ENCODE measurements around the gene SERPINE3. TPM values are rescaled to one million over a fixed set of nuclear protein-coding genes. Genes with fewer than 3 reads are reported as not detected.
A peak's percentile ranks its signal among the peaks of the same experiment; 100 is the strongest.

Gene SERPINE3
- total RNA-seq, 1 donor from 2014 or later = 0.47 TPM

DNA sequence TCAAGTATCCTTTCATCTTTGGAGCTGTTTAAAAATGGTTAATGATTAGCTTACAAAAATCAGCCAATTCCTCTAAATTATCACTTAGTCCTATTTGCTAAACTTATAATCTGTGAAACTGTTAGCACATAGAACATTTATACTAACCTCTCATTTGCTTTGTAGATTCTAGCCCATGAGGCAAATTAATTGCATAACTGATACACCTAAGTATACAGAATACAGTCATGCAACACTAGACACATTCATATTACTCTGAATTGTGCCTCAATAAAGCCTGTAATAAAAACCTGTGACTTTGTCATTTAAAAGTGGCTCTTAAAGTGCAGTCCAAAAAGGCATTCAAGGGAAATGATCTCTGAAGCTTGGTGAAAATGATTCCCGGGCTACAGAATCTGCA, 21.0 kb downstream of the SERPINE3 start:
- H3K4me1 ChIP-seq = peaks cover 16% of the 10 kb centered on the region
- Mint-ChIP-seq H3K4me3 (no peak overlapping the region), H3K27ac (no peak overlapping the region), H3K9me3 (no peaks in the 10 kb centered on the region), H3K27me3 (ENCODE audit: insufficient read depth, low read depth) (no peaks in the 10 kb centered on the region), H3K4me1 (no peaks in the 10 kb centered on the region), H3K36me3 (peaks cover 3% of the 10 kb centered on the region)
- no peaks in the 10 kb centered on the region for H3K27me3 ChIP-seq
- H3K4me2 ChIP-seq = no peak overlapping the region
- H2AFZ ChIP-seq (replicated peaks) = no peak overlapping the region
- H3K4me3 ChIP-seq = no peak overlapping the region
- H3K36me3 ChIP-seq = peaks cover 15% of the 10 kb centered on the region
- no peaks in the 10 kb centered on the region for H4K20me1 ChIP-seq (ENCODE audit: low read depth)
- no peaks in the 10 kb centered on the region for H3K9me3 ChIP-seq (ENCODE audit: low read depth)
- DNase-seq (ENCODE audit: low spot score) = no peak
- TF ChIP-seq, protein P1, sequence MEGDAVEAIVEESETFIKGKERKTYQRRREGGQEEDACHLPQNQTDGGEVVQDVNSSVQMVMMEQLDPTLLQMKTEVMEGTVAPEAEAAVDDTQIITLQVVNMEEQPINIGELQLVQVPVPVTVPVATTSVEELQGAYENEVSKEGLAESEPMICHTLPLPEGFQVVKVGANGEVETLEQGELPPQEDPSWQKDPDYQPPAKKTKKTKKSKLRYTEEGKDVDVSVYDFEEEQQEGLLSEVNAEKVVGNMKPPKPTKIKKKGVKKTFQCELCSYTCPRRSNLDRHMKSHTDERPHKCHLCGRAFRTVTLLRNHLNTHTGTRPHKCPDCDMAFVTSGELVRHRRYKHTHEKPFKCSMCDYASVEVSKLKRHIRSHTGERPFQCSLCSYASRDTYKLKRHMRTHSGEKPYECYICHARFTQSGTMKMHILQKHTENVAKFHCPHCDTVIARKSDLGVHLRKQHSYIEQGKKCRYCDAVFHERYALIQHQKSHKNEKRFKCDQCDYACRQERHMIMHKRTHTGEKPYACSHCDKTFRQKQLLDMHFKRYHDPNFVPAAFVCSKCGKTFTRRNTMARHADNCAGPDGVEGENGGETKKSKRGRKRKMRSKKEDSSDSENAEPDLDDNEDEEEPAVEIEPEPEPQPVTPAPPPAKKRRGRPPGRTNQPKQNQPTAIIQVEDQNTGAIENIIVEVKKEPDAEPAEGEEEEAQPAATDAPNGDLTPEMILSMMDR (IDR thresholded peaks at IDR 0.05) = no peak
- TF ChIP-seq EZH2 (IDR thresholded peaks at IDR 0.05) = no peak
- no peak for TF ChIP-seq EZH2phosphoT487 (IDR thresholded peaks at IDR 0.05)
- no peak overlapping the region for H3K9ac ChIP-seq
- peaks cover 60% of the 10 kb centered on the region for H3F3A ChIP-seq (ENCODE audit: low read depth)
- H3K27ac ChIP-seq = peak overlapping the region; percentile 26
- H3K79me2 ChIP-seq (ENCODE audit: low read depth) = no peaks in the 10 kb centered on the region

DNA sequence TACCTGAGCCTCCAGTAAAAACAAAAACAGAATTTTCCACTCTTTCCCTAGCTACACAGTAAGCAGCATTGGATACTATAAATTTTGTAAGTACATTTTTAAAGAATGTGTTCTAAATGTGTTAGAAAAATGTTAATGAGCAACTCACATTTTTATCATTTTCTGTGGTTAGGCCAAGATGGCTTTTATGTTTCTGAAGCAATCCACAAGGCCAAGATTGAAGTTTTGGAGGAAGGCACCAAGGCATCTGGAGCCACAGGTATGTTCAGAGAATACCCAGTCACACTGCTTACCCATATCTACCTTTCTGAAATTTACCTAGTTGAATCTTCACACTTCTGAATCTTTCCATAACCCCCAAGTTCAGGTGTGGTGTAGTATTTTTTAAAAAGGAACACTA, 21.6 kb downstream of the SERPINE3 start:
- Histone ChIP-seq H3K4me1 (peaks cover 16% of the 10 kb centered on the region), H3K36me3 (peaks cover 21% of the 10 kb centered on the region), H3K9me3 (ENCODE audit: low read depth) (no peaks in the 10 kb centered on the region), H3K9ac (no peak overlapping the region), H4K20me1 (ENCODE audit: low read depth) (no peaks in the 10 kb centered on the region), H3K27ac (peak overlapping the region; percentile 26), H3K27me3 (no peaks in the 10 kb centered on the region), H3K79me2 (ENCODE audit: low read depth) (no peaks in the 10 kb centered on the region), H3F3A (ENCODE audit: low read depth) (peaks cover 59% of the 10 kb centered on the region), H3K4me2 (no peak overlapping the region), H3K4me3 (no peak overlapping the region), H2AFZ (replicated peaks) (no peak overlapping the region)
- Mint-ChIP-seq H3K9me3 (no peaks in the 10 kb centered on the region), H3K27me3 (ENCODE audit: insufficient read depth, low read depth) (no peaks in the 10 kb centered on the region), H3K4me3 (no peak overlapping the region), H3K36me3 (peaks cover 3% of the 10 kb centered on the region), H3K4me1 (no peaks in the 10 kb centered on the region), H3K27ac (no peak overlapping the region)
- no peak for DNase-seq (ENCODE audit: low spot score)
- TF ChIP-seq EZH2phosphoT487 (IDR thresholded peaks at IDR 0.05) (no peak), EZH2 (IDR thresholded peaks at IDR 0.05) (no peak)
- TF ChIP-seq, protein P1 (IDR thresholded peaks at IDR 0.05) = no peak

DNA sequence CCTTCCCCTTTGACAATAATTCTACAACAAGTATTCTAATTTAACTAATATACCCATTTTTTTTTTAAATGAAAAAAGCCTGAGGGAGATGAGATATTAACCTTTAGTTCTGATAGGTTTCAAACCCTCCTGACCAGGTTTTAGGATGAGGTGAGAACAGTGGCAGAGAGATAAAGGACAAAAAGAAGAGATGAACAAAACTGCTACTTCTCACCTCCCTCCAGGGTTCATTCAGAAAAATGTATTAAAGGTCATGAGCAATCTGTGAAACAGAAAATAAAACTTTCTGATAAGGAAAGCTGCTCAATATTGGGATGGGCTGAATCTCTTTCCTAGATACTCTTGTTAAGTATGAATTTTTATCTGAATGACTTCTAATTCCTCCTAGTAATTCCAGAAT, 24.1 kb downstream of the SERPINE3 start:
- no peaks in the 10 kb centered on the region for H4K20me1 ChIP-seq (ENCODE audit: low read depth)
- peaks cover 58% of the 10 kb centered on the region for H3F3A ChIP-seq (ENCODE audit: low read depth)
- no peak overlapping the region for H3K27ac ChIP-seq
- H3K4me2 ChIP-seq = no peak overlapping the region
- no peak overlapping the region for H3K9ac ChIP-seq
- H3K79me2 ChIP-seq (ENCODE audit: low read depth) = no peaks in the 10 kb centered on the region
- H3K4me3 Mint-ChIP-seq = no peak overlapping the region
- no peaks in the 10 kb centered on the region for H3K4me1 Mint-ChIP-seq
- DNase-seq (ENCODE audit: low spot score) = no peak
- no peaks in the 10 kb centered on the region for H3K27me3 Mint-ChIP-seq (ENCODE audit: insufficient read depth, low read depth)
- no peaks in the 10 kb centered on the region for H3K27me3 ChIP-seq
- no peaks in the 10 kb centered on the region for H3K9me3 Mint-ChIP-seq
- TF ChIP-seq, protein P1 (IDR thresholded peaks at IDR 0.05) = no peak
- TF ChIP-seq EZH2phosphoT487 (IDR thresholded peaks at IDR 0.05) (no peak), EZH2 (IDR thresholded peaks at IDR 0.05) (no peak)
- no peak overlapping the region for H2AFZ ChIP-seq (replicated peaks)
- peaks cover 10% of the 10 kb centered on the region for H3K36me3 Mint-ChIP-seq
- H3K4me3 ChIP-seq = no peak overlapping the region
- no peak overlapping the region for H3K27ac Mint-ChIP-seq
- H3K4me1 ChIP-seq = peaks cover 3% of the 10 kb centered on the region
- H3K9me3 ChIP-seq (ENCODE audit: low read depth) = no peaks in the 10 kb centered on the region
- H3K36me3 ChIP-seq = peaks cover 41% of the 10 kb centered on the region
